ENCODE results near the gene SERPINA9.
"Not testable (repeated sequence)": the region's sequence is repeated elsewhere in the genome, so short reads cannot be mapped to it uniquely, and the experiment has no call there.

The SERPINA9 gene

DNA sequence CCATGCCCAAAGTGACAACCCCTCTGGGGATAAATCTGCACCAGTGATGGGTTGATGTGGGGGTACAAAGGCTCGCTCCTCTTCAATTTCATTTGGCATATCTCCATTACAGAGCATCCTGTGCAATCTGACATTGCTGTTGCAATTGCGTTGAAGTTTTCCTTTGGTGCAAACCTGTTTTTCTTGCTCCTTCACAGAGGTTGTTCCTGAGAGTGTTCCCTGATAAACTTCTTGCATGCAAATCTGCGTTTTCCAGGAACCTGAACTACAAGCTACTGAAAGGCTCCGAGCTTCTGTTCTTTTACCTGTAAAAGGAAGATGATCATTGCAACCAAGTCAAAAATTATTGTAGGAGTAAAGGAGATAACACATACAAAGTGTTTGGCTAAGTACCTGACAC lies 49.5 kb downstream of the SERPINA9 start:
- CTCF ChIA-PET: no interaction called here
- POLR2A ChIA-PET: no interaction called here
- peaks cover 3 to 12% (median 4%) of the 10 kb centered on the region in 5 experiments for H3K27me3 ChIP-seq (replicated peaks in 2 of 5; ENCODE audit: control insufficient read depth in 4 of 5, insufficient read depth in 5 of 5, low read length in 4 of 5)
- no peak overlapping the region for H3K27ac ChIP-seq (ENCODE audit: insufficient read depth in 1 of 2, low read depth in 1 of 2, low read length in 2 of 2, poor library complexity in 1 of 2, severe bottlenecking in 2 of 2)
- no peaks in the 10 kb centered on the region for H3K4me1 ChIP-seq (ENCODE audit: control extremely low read depth in 1 of 4, control insufficient read depth in 4 of 4, insufficient read depth in 4 of 4, low read length in 3 of 4)
- 84% methylated on average over 2 of the region's 4 CpGs for WGBS (ENCODE audit: insufficient coverage)
- peaks cover 0 to 2% (median 0%) of the 10 kb centered on the region in 5 experiments for H3K9me3 ChIP-seq (ENCODE audit: control extremely low read depth in 1 of 5, control insufficient read depth in 4 of 5, insufficient read depth in 2 of 5, low read depth in 1 of 5, low read length in 4 of 5)
- DNase-seq: no peak
- H3K4me3 ChIP-seq (ENCODE audit: control insufficient read depth in 1 of 7, extremely low read depth in 1 of 7, insufficient read depth in 4 of 7, low read depth in 2 of 7, low read length in 6 of 7): no peak overlapping the region
- H3K36me3 ChIP-seq (ENCODE audit: control insufficient read depth in 4 of 4, insufficient read depth in 4 of 4, low read length in 3 of 4): no peaks in the 10 kb centered on the region

DNA sequence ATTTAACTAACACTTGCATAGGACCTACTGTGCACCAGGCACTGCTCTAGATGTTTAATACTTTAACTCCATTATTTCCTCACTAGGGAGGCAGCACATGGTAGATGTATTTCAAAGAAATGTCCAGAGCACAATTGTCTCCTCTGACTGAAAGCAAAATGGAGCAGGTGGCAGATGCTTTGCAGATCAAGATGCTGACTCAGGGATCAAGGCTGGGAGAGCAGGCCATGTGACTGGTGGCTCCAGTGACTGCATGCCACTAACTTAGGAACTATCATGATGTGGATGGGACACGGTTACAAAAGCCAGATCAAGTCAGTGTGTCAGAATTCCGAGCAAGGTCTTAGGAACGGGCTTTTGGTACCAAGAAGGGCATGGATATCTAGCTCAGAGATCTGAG lies 51.6 kb downstream of the SERPINA9 start:
- peaks cover 3 to 16% (median 5%) of the 10 kb centered on the region in 5 experiments for H3K27me3 ChIP-seq (replicated peaks in 2 of 5; ENCODE audit: control insufficient read depth in 4 of 5, insufficient read depth in 5 of 5, low read length in 4 of 5)
- H3K4me3 ChIP-seq (ENCODE audit: control insufficient read depth in 1 of 7, extremely low read depth in 1 of 7, insufficient read depth in 4 of 7, low read depth in 2 of 7, low read length in 6 of 7): no peak overlapping the region
- no peak overlapping the region for H3K27ac ChIP-seq (ENCODE audit: insufficient read depth in 1 of 2, low read depth in 1 of 2, low read length in 2 of 2, poor library complexity in 1 of 2, severe bottlenecking in 2 of 2)
- ChIA-PET CTCF (no interaction called here), POLR2A (no interaction called here)
- no peaks in the 10 kb centered on the region for H3K4me1 ChIP-seq (ENCODE audit: control extremely low read depth in 1 of 4, control insufficient read depth in 4 of 4, insufficient read depth in 4 of 4, low read length in 3 of 4)
- no peaks in the 10 kb centered on the region for H3K36me3 ChIP-seq (ENCODE audit: control insufficient read depth in 4 of 4, insufficient read depth in 4 of 4, low read length in 3 of 4)
- WGBS (ENCODE audit: insufficient coverage): 83% methylated on average over 3 of the region's 3 CpGs
- DNase-seq: no peak
- no peaks in the 10 kb centered on the region for H3K9me3 ChIP-seq (ENCODE audit: control extremely low read depth in 1 of 5, control insufficient read depth in 4 of 5, insufficient read depth in 2 of 5, low read depth in 1 of 5, low read length in 4 of 5)

DNA sequence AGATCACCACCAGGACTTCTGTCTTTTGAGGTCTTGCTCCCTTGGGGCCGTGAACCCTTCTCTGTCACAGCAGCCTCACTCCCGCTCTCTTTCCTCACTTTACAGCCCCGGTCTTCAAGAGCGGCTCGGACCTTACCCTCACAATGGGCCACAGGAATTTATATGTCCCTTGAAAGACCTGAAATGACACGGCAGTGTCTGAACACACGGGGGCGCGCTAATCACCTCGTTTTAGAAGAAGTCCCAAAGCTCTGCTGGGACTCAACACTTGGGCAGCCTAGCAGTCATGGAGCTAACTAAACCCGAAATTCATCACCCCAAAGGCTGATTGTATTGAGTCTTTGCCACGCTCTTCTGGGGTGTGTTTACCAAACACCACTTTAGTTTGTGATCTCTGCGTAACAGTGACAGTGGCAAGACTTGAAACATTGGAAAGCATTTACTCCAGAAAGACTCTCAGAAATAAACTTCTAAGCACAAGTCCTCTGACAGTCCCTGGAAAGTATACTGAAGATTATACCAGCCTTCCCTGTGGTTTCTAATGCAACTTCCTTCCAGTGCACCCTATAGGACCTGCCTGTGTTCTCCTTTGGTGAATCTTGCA lies 52.4 kb downstream of the SERPINA9 start:
- Histone ChIP-seq H3K9me3 (ENCODE audit: control extremely low read depth in 1 of 5, control insufficient read depth in 4 of 5, insufficient read depth in 2 of 5, low read depth in 1 of 5, low read length in 4 of 5) (peaks cover 0 to 2% (median 0%) of the 10 kb centered on the region in 5 experiments), H3K4me1 (ENCODE audit: control extremely low read depth in 1 of 4, control insufficient read depth in 4 of 4, insufficient read depth in 4 of 4, low read length in 3 of 4) (no peaks in the 10 kb centered on the region), H3K4me3 (ENCODE audit: control insufficient read depth in 1 of 7, extremely low read depth in 1 of 7, insufficient read depth in 4 of 7, low read depth in 2 of 7, low read length in 6 of 7) (no peak overlapping the region), H3K27me3 (replicated peaks in 2 of 5; ENCODE audit: control insufficient read depth in 4 of 5, insufficient read depth in 5 of 5, low read length in 4 of 5) (peaks cover 3 to 14% (median 5%) of the 10 kb centered on the region in 5 experiments), H3K27ac (ENCODE audit: insufficient read depth in 1 of 2, low read depth in 1 of 2, low read length in 2 of 2, poor library complexity in 1 of 2, severe bottlenecking in 2 of 2) (no peak overlapping the region), H3K36me3 (ENCODE audit: control insufficient read depth in 4 of 4, insufficient read depth in 4 of 4, low read length in 3 of 4) (no peaks in the 10 kb centered on the region)
- peak; percentile 39 to 63 (median 51) for DNase-seq
- ChIA-PET POLR2A (no interaction called here), CTCF (interaction anchor here (0.7 to 1.4 kb wide), 3 partner anchors 19 to 62 kb away, joined by 3 to 4 read pairs (median 3); partner anchors contain the start of gene SERPINA1)
- 12% methylated on average over 13 of the region's 13 CpGs for WGBS (ENCODE audit: insufficient coverage)

DNA sequence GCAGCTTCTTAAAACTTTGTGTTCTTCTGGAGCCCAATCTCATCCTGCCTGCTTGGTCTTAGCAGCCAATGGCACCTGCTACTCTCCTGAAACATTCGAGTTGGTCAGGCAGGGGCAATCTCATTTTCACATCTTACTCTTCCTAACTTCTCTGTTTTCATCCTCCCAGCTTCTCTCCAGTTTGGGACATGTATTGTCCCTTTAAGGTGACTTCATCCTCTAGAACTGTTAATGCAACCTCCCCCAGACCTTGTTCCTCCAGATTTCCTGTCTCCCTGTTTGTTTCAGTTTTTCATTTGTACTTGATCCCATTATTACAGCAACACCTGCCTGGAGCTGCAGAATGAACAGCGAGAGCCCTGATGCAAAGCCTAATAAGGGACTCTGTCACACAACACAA lies 54.7 kb downstream of the SERPINA9 start:
- WGBS (ENCODE audit: insufficient coverage): 82% methylated on average over 2 of the region's 2 CpGs
- Histone ChIP-seq H3K9me3 (ENCODE audit: control extremely low read depth in 1 of 5, control insufficient read depth in 4 of 5, insufficient read depth in 2 of 5, low read depth in 1 of 5, low read length in 4 of 5) (peaks cover 0 to 4% (median 0%) of the 10 kb centered on the region in 5 experiments), H3K27ac (ENCODE audit: insufficient read depth in 1 of 2, low read depth in 1 of 2, low read length in 2 of 2, poor library complexity in 1 of 2, severe bottlenecking in 2 of 2) (no peak overlapping the region), H3K4me1 (ENCODE audit: control extremely low read depth in 1 of 4, control insufficient read depth in 4 of 4, insufficient read depth in 4 of 4, low read length in 3 of 4) (no peaks in the 10 kb centered on the region), H3K4me3 (ENCODE audit: control insufficient read depth in 1 of 7, extremely low read depth in 1 of 7, insufficient read depth in 4 of 7, low read depth in 2 of 7, low read length in 6 of 7) (no peak overlapping the region), H3K27me3 (replicated peaks in 2 of 5; ENCODE audit: control insufficient read depth in 4 of 5, insufficient read depth in 5 of 5, low read length in 4 of 5) (peaks cover 2 to 14% (median 4%) of the 10 kb centered on the region in 5 experiments), H3K36me3 (ENCODE audit: control insufficient read depth in 4 of 4, insufficient read depth in 4 of 4, low read length in 3 of 4) (no peaks in the 10 kb centered on the region)
- DNase-seq: no peak
- CTCF ChIA-PET: no interaction called here
- POLR2A ChIA-PET: no interaction called here

DNA sequence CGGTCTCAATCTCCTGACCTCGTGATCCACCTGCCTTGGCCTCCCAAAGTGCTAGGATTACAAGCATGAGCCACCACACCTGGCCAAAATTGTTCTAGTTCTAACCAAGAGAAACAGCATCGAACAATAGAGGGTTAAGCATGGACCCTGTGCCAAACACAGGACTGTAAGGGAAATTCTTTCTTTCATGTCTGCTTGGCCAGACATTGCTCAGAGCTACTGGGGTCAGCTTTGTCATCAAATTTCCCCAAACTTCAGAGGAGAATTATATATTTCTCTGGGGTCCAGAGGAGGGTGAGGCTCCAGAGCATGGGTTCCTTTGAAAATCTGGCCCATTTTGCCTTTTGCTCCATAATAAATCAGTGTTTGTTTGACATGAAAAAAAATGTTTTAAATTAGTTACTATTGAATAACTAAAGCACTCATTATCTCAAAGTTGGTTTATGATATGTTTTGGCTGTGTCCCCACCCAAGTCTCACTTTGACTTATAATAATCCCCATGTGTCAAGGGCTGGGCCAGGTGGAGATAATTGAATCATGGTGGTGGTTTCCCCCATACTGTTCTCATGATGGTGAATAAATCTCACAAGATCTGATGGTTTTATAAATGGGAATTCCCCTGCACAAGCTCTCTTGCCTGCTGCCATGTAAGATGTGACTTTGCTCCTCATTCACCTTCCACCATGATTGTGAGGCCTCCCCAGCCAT lies 58.3 kb downstream of the SERPINA9 start:
- WGBS (ENCODE audit: insufficient coverage): 84% methylated on average over 3 of the region's 3 CpGs
- CTCF ChIA-PET; H3K4me3 ChIP-seq (ENCODE audit: control insufficient read depth in 1 of 7, extremely low read depth in 1 of 7, insufficient read depth in 4 of 7, low read depth in 2 of 7, low read length in 6 of 7); DNase-seq; H3K36me3 ChIP-seq (ENCODE audit: control insufficient read depth in 4 of 4, insufficient read depth in 4 of 4, low read length in 3 of 4); H3K4me1 ChIP-seq (ENCODE audit: control extremely low read depth in 1 of 4, control insufficient read depth in 4 of 4, insufficient read depth in 4 of 4, low read length in 3 of 4); H3K27ac ChIP-seq (ENCODE audit: insufficient read depth in 1 of 2, low read depth in 1 of 2, low read length in 2 of 2, poor library complexity in 1 of 2, severe bottlenecking in 2 of 2); H3K9me3 ChIP-seq (ENCODE audit: control extremely low read depth in 1 of 5, control insufficient read depth in 4 of 5, insufficient read depth in 2 of 5, low read depth in 1 of 5, low read length in 4 of 5); POLR2A ChIA-PET: not testable (repeated sequence)
- peaks cover 0 to 12% (median under 1%) of the 10 kb centered on the region in 5 experiments for H3K27me3 ChIP-seq (replicated peaks in 2 of 5; ENCODE audit: control insufficient read depth in 4 of 5, insufficient read depth in 5 of 5, low read length in 4 of 5)

Data from common myeloid progenitor, CD34-positive (primary cell).